Adrenal gland (tissue), 12 donors: Measurements from ENCODE around the gene SLC30A10. TPM values are rescaled to one million over a fixed set of nuclear protein-coding genes. Genes with fewer than 3 reads are reported as not detected.
A peak's percentile ranks its signal among the peaks of the same experiment; 100 is the strongest.

Experiments
- DNase-seq, 7 donors: peaks; one replicate each; pipeline ENCODE4 v3.0.0-alpha.2; 2019 to 2020
- H3K27ac ChIP-seq, 5 donors: fragments of 200-600 bp; sonication (generic) in 4 of 5; 1 replicate in 3 of 5; 2 replicates in 2 of 5; pipeline versions ENCODE4 v1.5.1 to v1.8.0; 2016 to 2020; ENCODE audit warnings: mild to moderate bottlenecking in 1 of 5
- H3K27me3 ChIP-seq: fragments of 200-600 bp; 2 replicates; pipeline ENCODE4 v1.8.0; 2021
- H3K36me3 ChIP-seq, 2 donors: fragments of 200-600 bp; replicated peaks in 1 of 2; 1 replicate in 1 of 2; 2 replicates in 1 of 2; pipeline versions ENCODE4 v1.5.1 to v1.8.0; 2018 to 2022
- H3K4me1 ChIP-seq, 2 donors: fragments of 200-600 bp; replicated peaks in 1 of 2; 1 replicate in 1 of 2; 2 replicates in 1 of 2; pipeline versions ENCODE4 v1.5.1 to v1.8.0; 2018 to 2021
- H3K4me3 ChIP-seq, 4 donors: fragments of 200-600 bp; sonication (generic) in 3 of 4; one replicate each; pipeline ENCODE4 v1.5.1; 2016 to 2018
- H3K9me3 ChIP-seq, 3 donors: fragments of 200-600 bp; sonication (generic) in 1 of 3; replicated peaks in 1 of 3; 1 replicate in 2 of 3; 2 replicates in 1 of 3; pipeline versions ENCODE4 v1.5.1 to v1.8.0; 2016 to 2021
- CTCF ChIP-seq, 6 experiments: fragments of 450-650 bp in 4 of 6; fragments of 200-600 bp in 2 of 6; sonication (generic) in 1 of 6; IDR thresholded peaks; 1 replicate in 5 of 6; 2 replicates in 1 of 6; pipeline versions ENCODE4 v1.5.1 to v1.8.0; 2016 to 2021; ENCODE audit warnings: antibody characterized with exemption in 6 of 6, mild to moderate bottlenecking in 2 of 6, moderate library complexity in 1 of 6
- POLR2A ChIP-seq, 2 donors: fragments of 450-650 bp; IDR thresholded peaks; one replicate each; pipeline ENCODE4 v1.6.1; 2017; ENCODE audit warnings: antibody characterized with exemption in 2 of 2, mild to moderate bottlenecking in 2 of 2, moderate library complexity in 1 of 2
- WGBS, 4 donors: extraction: QIAGEN DNeasy Blood & Tissue Kit in 2 of 4; methylation state at CpG; one replicate each; pipeline versions ENCODE4 v1.1.5 to v1.1.7; 2013 to 2017; 5-methylcytosine and 5-hydroxymethylcytosine counted together
- intact Hi-C, 2 donors: fragments of 100-400 bp; cut with DNase I; formaldehyde crosslinking; loops; one replicate each; pipeline versions ENCODE4 v1.14.1 to v1.15.0; 2022 to 2023
- polyA plus RNA-seq, 3 donors: library from polyadenylated mRNA; stranded (reverse); fragments of 200-250 nt in 2 of 3; fragments of 350-450 nt in 1 of 3; fragmentation: Illumina TruSeq in 1 of 3; extraction: RNeasy Lipid Tissue Mini Kit (QIAGEN cat#74804) in 1 of 3; gene quantifications; one replicate each; pipeline ENCODE4 v1.2.3, GENCODE V29; 2013 to 2014
- total RNA-seq, 9 donors: library from RNA; depleted of rRNA in 4 of 9; stranded (reverse); fragments of >200 nt in 4 of 9; fragments of 120-200 nt in 1 of 9; fragmentation: NEBNext Ultra II Directional in 1 of 9; extraction: Animal tissue kit (Norgen Biotek cat#: 25700) in 1 of 9; gene quantifications; one replicate each; pipeline versions ENCODE4 v1.1.0 to v1.2.4, GENCODE V29; 2013 to 2023
- donor health status: healthy with polysubstance abuse.
- donor health status: Bipolar disorder and iron deficiency.
- donor health status: DM: yes; HTN: yes; CAD: no.
- donor health status: DM: no; HTN: no; CAD: no.
- donor health status: DM: no; HTN: no; CAD: no.
- donor health status: DM: yes; HTN: yes; CAD: no.

Gene SLC30A10
- total and polyA plus RNA-seq, 12 donors = 0.13 to 19.8 (median 0.35) TPM; not detected in 1

- intact Hi-C loops = no loop called here
- no peak overlapping the region for H3K4me3 ChIP-seq
- WGBS, 4 donors = 77 to 83% (median 81%) methylated on average over 2 of the region's 2 CpGs
- H3K9me3 ChIP-seq = no peaks in the 10 kb centered on the region
- H3K4me1 ChIP-seq = no peaks in the 10 kb centered on the region
- no peak for DNase-seq
- H3K27me3 ChIP-seq = no peaks in the 10 kb centered on the region
- H3K36me3 ChIP-seq = peaks cover 0 to 14% of the 10 kb centered on the region in 2 donors
- TF ChIP-seq POLR2A (IDR thresholded peaks at IDR 0.05) (no peak), CTCF (IDR thresholded peaks at IDR 0.05) (no peak)
- no peak overlapping the region for H3K27ac ChIP-seq
These were observed 37.7 kb upstream of the SLC30A10 start for GRCh38 chr1:219966071-219966349.

- intact Hi-C loops = no loop called here
- Histone ChIP-seq H3K27ac (no peak overlapping the region), H3K4me1 (no peaks in the 10 kb centered on the region), H3K36me3 (peaks cover 0 to 12% of the 10 kb centered on the region in 2 donors), H3K4me3 (no peak overlapping the region), H3K27me3 (no peaks in the 10 kb centered on the region), H3K9me3 (no peaks in the 10 kb centered on the region)
- peak in 1 of 7 donors; percentile 3 for DNase-seq
- TF ChIP-seq POLR2A (IDR thresholded peaks at IDR 0.05) (no peak), CTCF (IDR thresholded peaks at IDR 0.05) (no peak)
- WGBS, 4 donors = 50 to 57% (median 51%) methylated on average over 6 of the region's 6 CpGs
These were observed 37.1 kb upstream of the SLC30A10 start for GRCh38 chr1:219965285-219966070.

GRCh38 chr1:219963432-219963831 lies 35.1 kb upstream of the SLC30A10 start:
- Histone ChIP-seq H3K4me3 (no peak overlapping the region), H3K27me3 (no peaks in the 10 kb centered on the region), H3K9me3 (no peaks in the 10 kb centered on the region), H3K36me3 (no peaks in the 10 kb centered on the region), H3K4me1 (no peaks in the 10 kb centered on the region), H3K27ac (no peak overlapping the region)
- WGBS, 4 donors = 87 to 91% (median 87%) methylated on average over 7 of the region's 7 CpGs
- intact Hi-C loops = no loop called here
- no peak for DNase-seq
- TF ChIP-seq CTCF (IDR thresholded peaks at IDR 0.05) = no peak
- TF ChIP-seq POLR2A (IDR thresholded peaks at IDR 0.05) = no peak

GRCh38 chr1:219961684-219962083 lies 33.3 kb upstream of the SLC30A10 start:
- no peak overlapping the region for H3K27ac ChIP-seq
- H3K9me3 ChIP-seq = no peaks in the 10 kb centered on the region
- no peaks in the 10 kb centered on the region for H3K4me1 ChIP-seq
- no peak for DNase-seq
- H3K4me3 ChIP-seq = no peak overlapping the region
- WGBS, 4 donors = 86 to 93% (median 92%) methylated on average over 3 of the region's 3 CpGs
- no peaks in the 10 kb centered on the region for H3K27me3 ChIP-seq
- intact Hi-C loops = no loop called here
- no peaks in the 10 kb centered on the region for H3K36me3 ChIP-seq
- no peak for TF ChIP-seq POLR2A (IDR thresholded peaks at IDR 0.05)
